GM23338 (cell line): ENCODE results near the gene IL4I1. TPM values are rescaled to one million over a fixed set of nuclear protein-coding genes. Genes with fewer than 3 reads are reported as not detected.

Source experiments
- ATAC-seq: fragments of 200-7000 bp; cut with Tn5 transposase; 3 replicates; pipeline ENCODE4 v1.9.1; 2020
- DNase-seq: peaks from one replicate; pipeline ENCODE4 v3.0.0-alpha.2; 2015; ENCODE audit warnings: low spot score
- H2AFZ ChIP-seq: fragments of 200-600 bp; sonication (generic); 2 replicates; pipeline ENCODE4 v1.8.0; 2016; ENCODE audit warnings: antibody characterized with exemption, mild to moderate bottlenecking, moderate library complexity
- H3F3A ChIP-seq: fragments of 200-600 bp; sonication (generic); replicated peaks from 2 replicates; pipeline ENCODE4 v1.8.0; 2017; ENCODE audit warnings: antibody characterized with exemption, mixed run types, low read depth
- H3K27ac ChIP-seq: fragments of 200-600 bp; sonication (generic); 2 replicates; pipeline ENCODE4 v1.6.1; 2016; ENCODE audit warnings: low read depth
- H3K27me3 ChIP-seq: fragments of 200-600 bp; sonication (generic); 2 replicates; pipeline ENCODE4 v1.8.0; 2016; ENCODE audit warnings: mild to moderate bottlenecking, mixed run types, moderate library complexity; ENCODE audit not compliant: insufficient read depth
- H3K36me3 ChIP-seq: fragments of 200-600 bp; sonication (generic); 2 replicates; pipeline ENCODE4 v1.8.0; 2016; ENCODE audit warnings: mild to moderate bottlenecking; ENCODE audit not compliant: insufficient read depth
- H3K4me1 ChIP-seq: fragments of 200-600 bp; sonication (generic); 2 replicates; pipeline ENCODE4 v1.8.0; 2016; ENCODE audit warnings: mild to moderate bottlenecking, moderate library complexity; ENCODE audit not compliant: insufficient read depth
- H3K4me2 ChIP-seq: fragments of 200-600 bp; sonication (generic); 2 replicates; pipeline ENCODE4 v1.7.1; 2017; ENCODE audit warnings: mixed run types
- H3K4me3 ChIP-seq: fragments of 200-600 bp; sonication (generic); 2 replicates; pipeline ENCODE4 v1.6.1; 2016; ENCODE audit warnings: mixed run types
- H3K79me2 ChIP-seq: fragments of 200-600 bp; sonication (generic); replicated peaks from 2 replicates; pipeline ENCODE4 v1.8.0; 2017; ENCODE audit warnings: mild to moderate bottlenecking; ENCODE audit not compliant: insufficient read depth
- H3K9me2 ChIP-seq: fragments of 200-600 bp; sonication (generic); 2 replicates; pipeline ENCODE4 v1.8.0; 2017; ENCODE audit not compliant: insufficient read depth
- H4K20me1 ChIP-seq: fragments of 200-600 bp; sonication (generic); replicated peaks from 2 replicates; pipeline ENCODE4 v1.8.0; 2017; ENCODE audit warnings: mild to moderate bottlenecking; ENCODE audit not compliant: insufficient read depth
- H3K27ac Mint-ChIP-seq: 2 replicates; pipeline ENCODE4 v1.8.0; 2020; ENCODE audit warnings: inconsistent platforms, mild to moderate bottlenecking, moderate library complexity, mixed read lengths
- H3K27me3 Mint-ChIP-seq: 3 replicates; pipeline ENCODE4 v1.8.0; 2022; ENCODE audit warnings: low read depth, mild to moderate bottlenecking, moderate library complexity, mixed read lengths, inconsistent platforms; ENCODE audit not compliant: insufficient read depth, poor library complexity
- H3K36me3 Mint-ChIP-seq: 3 replicates; pipeline ENCODE4 v1.8.0; 2021; ENCODE audit warnings: low read depth, mild to moderate bottlenecking, inconsistent platforms, moderate library complexity, mixed read lengths
- H3K4me1 Mint-ChIP-seq: 3 replicates; pipeline ENCODE4 v1.8.0; 2020; ENCODE audit warnings: mild to moderate bottlenecking, inconsistent platforms, mixed read lengths
- H3K4me3 Mint-ChIP-seq: 3 replicates; pipeline ENCODE4 v1.8.0; 2021; ENCODE audit warnings: moderate library complexity, mild to moderate bottlenecking, inconsistent platforms, mixed read lengths
- H3K9me3 Mint-ChIP-seq: 3 replicates; pipeline ENCODE4 v1.8.0; 2020; ENCODE audit warnings: moderate library complexity, mild to moderate bottlenecking, inconsistent platforms, mixed read lengths
- ETS1 ChIP-seq: IDR thresholded peaks from 2 replicates; pipeline ENCODE4 v1.6.1; 2016; ENCODE audit warnings: antibody characterized with exemption
- EZH2 ChIP-seq: fragments of 200-600 bp; sonication (generic); IDR thresholded peaks from one replicate; pipeline ENCODE4 v1.8.0; 2017; ENCODE audit warnings: antibody characterized with exemption, mild to moderate bottlenecking, low read depth; ENCODE audit not compliant: unreplicated experiment
- EZH2phosphoT487 ChIP-seq: fragments of 200-600 bp; sonication (generic); IDR thresholded peaks from one replicate; pipeline ENCODE4 v1.8.1; 2018; ENCODE audit warnings: antibody characterized with exemption; ENCODE audit not compliant: unreplicated experiment
- NANOG ChIP-seq: IDR thresholded peaks from 2 replicates; pipeline ENCODE4 v1.6.1; 2016; ENCODE audit warnings: antibody characterized with exemption, borderline replicate concordance
- POLR2AphosphoS5 ChIP-seq: IDR thresholded peaks from 2 replicates; pipeline ENCODE4 v1.6.1; 2016; ENCODE audit warnings: antibody characterized with exemption, low read depth
- REST ChIP-seq: IDR thresholded peaks from one replicate; pipeline ENCODE4 v1.6.1; 2018; ENCODE audit warnings: antibody characterized with exemption; ENCODE audit not compliant: unreplicated experiment
- STAT1 ChIP-seq: IDR thresholded peaks from one replicate; pipeline ENCODE4 v1.6.1; 2016; ENCODE audit warnings: antibody characterized with exemption; ENCODE audit not compliant: unreplicated experiment
- ZNF114 ChIP-seq: fragments of 250-450 bp; sonication (Bioruptor Pico); IDR thresholded peaks from 2 replicates; pipeline ENCODE4 v1.5.0; 2020; ENCODE audit warnings: mild to moderate bottlenecking, moderate library complexity
- ZNF462 ChIP-seq: fragments of 250-450 bp; sonication (Bioruptor Pico); IDR thresholded peaks from 2 replicates; pipeline ENCODE4 v1.5.0; 2020; ENCODE audit warnings: mild to moderate bottlenecking, moderate library complexity
- polyA plus RNA-seq: library from polyadenylated mRNA; unstranded; fragments of >200 nt; fragmentation: Nextera tagmentation; extraction: Ambion mirVana; gene quantifications from 2 replicates; pipeline ENCODE4 v1.2.1, GENCODE V29; 2016
- total RNA-seq: library from RNA; depleted of rRNA; stranded (reverse); fragments of >200 nt; shearing (Covaris generic); gene quantifications from 2 replicates; pipeline ENCODE4 v1.2.3, GENCODE V29; 2014

The IL4I1 gene
- total and polyA plus RNA-seq, 2 experiments from 2014 or later: 0.60 to 0.69 TPM

GRCh38 chr19:49891393-49891792, 5.3 kb downstream of the IL4I1 start:
- Histone ChIP-seq H3K4me3 (peak overlapping the region; percentile 53), H3K4me1 (peaks cover 9% of the 10 kb centered on the region; the same call in 1 of the 2 replicates), H4K20me1 (no peaks in the 10 kb centered on the region; the same call in 1 of the 2 replicates), H3K4me2 (peak overlapping the region; percentile 79), H3K27ac (no peak overlapping the region), H3K36me3 (no peaks in the 10 kb centered on the region), H3F3A (peaks cover 24% of the 10 kb centered on the region; the same call in 1 of the 2 replicates), H2AFZ (peak overlapping the region; percentile 94), H3K27me3 (0 out of 2 replicates have a peak, but pooled peaks cover 3% of the 10 kb centered on the region), H3K79me2 (no peaks in the 10 kb centered on the region), H3K9me2 (no peaks in the 10 kb centered on the region)
- Mint-ChIP-seq H3K4me3 (peak overlapping the region; percentile 60; the same call in 2 of the 3 replicates), H3K9me3 (peaks cover 5% of the 10 kb centered on the region), H3K36me3 (peaks cover 17% of the 10 kb centered on the region), H3K27me3 (peaks cover 30% of the 10 kb centered on the region), H3K27ac (no peak overlapping the region), H3K4me1 (peaks cover 9% of the 10 kb centered on the region)
- no peak for TF ChIP-seq NANOG
- no peak for TF ChIP-seq EZH2phosphoT487
- TF ChIP-seq REST: no peak
- no peak for TF ChIP-seq ZNF462 (CRISPR knock-in tag)
- TF ChIP-seq ETS1: no peak
- TF ChIP-seq STAT1: no peak
- TF ChIP-seq EZH2: no peak
- no peak for TF ChIP-seq POLR2AphosphoS5
- TF ChIP-seq ZNF114 (CRISPR knock-in tag): no peak
- no peak for DNase-seq
- ATAC-seq: no peak
